ENCODE measurements around the gene PGPEP1.

DNA sequence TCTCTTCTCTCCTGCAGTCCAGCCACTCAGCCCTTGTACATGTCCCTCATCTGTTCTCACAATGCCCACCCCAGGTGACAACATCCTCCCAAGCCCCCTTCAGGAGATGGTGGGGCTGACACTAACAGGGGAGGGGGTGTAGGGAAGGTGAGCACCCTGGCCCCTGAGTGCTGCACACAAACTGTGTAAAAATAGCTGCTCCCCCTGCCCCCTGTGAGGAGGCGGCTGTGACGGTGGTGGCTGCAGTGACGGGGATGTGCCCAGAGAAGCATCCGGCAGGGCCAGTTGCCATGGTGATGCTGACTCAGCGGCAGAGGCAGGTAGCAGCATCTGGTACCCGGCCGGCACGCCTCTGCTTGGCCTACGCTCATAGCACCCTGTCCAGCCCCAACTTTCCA lies 45.9 kb upstream of the PGPEP1 start:
- TF ChIP-seq, protein P1, sequence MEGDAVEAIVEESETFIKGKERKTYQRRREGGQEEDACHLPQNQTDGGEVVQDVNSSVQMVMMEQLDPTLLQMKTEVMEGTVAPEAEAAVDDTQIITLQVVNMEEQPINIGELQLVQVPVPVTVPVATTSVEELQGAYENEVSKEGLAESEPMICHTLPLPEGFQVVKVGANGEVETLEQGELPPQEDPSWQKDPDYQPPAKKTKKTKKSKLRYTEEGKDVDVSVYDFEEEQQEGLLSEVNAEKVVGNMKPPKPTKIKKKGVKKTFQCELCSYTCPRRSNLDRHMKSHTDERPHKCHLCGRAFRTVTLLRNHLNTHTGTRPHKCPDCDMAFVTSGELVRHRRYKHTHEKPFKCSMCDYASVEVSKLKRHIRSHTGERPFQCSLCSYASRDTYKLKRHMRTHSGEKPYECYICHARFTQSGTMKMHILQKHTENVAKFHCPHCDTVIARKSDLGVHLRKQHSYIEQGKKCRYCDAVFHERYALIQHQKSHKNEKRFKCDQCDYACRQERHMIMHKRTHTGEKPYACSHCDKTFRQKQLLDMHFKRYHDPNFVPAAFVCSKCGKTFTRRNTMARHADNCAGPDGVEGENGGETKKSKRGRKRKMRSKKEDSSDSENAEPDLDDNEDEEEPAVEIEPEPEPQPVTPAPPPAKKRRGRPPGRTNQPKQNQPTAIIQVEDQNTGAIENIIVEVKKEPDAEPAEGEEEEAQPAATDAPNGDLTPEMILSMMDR (IDR thresholded peaks at IDR 0.05): no peak
- TF ChIP-seq POLR2A (IDR thresholded peaks at IDR 0.05): no peak
- no peak for TF ChIP-seq POLR2AphosphoS5 (IDR thresholded peaks at IDR 0.05; ENCODE audit: insufficient read depth in 1 of 2, low read depth in 1 of 2)

All from vagina (tissue), 2 donors.